Choroid plexus epithelial cell (primary cell): ENCODE measurements around the gene LYRM2.

ENCODE experiments used
- DNase-seq: peaks from one replicate; pipeline ENCODE4 v3.0.0-alpha.2; 2010; ENCODE audit warnings: low read depth
- H3K4me3 ChIP-seq: 2 replicates; pipeline ENCODE4 v1.5.1; 2011; ENCODE audit warnings: low read depth, mild to moderate bottlenecking, control low read depth, low read length, moderate library complexity
- TF ChIP-seq, protein P1 (sequence below): conservative IDR thresholded peaks from 2 replicates; pipeline ENCODE4 v1.5.1; 2011; ENCODE audit warnings: low read depth, mild to moderate bottlenecking, control low read depth, inconsistent platforms, low read length, moderate library complexity

Gene LYRM2

DNA sequence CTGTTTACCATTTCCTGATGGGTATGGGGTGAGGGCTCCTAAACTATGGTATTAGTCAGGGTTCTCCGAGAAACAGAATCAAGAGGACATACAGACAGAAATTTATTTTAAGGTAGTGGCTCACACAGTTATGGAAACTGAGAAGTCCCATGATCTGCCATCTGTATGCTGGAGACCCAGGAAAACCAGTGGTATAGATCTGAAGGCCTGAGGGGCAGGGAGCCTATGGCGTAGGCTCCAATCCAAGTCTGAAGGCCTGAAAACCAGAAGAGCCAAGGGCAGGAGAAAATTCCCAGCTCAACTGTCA lies 112.0 kb downstream of the LYRM2 start:
- no peak overlapping the region for H3K4me3 ChIP-seq
- TF ChIP-seq, protein P1, sequence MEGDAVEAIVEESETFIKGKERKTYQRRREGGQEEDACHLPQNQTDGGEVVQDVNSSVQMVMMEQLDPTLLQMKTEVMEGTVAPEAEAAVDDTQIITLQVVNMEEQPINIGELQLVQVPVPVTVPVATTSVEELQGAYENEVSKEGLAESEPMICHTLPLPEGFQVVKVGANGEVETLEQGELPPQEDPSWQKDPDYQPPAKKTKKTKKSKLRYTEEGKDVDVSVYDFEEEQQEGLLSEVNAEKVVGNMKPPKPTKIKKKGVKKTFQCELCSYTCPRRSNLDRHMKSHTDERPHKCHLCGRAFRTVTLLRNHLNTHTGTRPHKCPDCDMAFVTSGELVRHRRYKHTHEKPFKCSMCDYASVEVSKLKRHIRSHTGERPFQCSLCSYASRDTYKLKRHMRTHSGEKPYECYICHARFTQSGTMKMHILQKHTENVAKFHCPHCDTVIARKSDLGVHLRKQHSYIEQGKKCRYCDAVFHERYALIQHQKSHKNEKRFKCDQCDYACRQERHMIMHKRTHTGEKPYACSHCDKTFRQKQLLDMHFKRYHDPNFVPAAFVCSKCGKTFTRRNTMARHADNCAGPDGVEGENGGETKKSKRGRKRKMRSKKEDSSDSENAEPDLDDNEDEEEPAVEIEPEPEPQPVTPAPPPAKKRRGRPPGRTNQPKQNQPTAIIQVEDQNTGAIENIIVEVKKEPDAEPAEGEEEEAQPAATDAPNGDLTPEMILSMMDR = no peak
- no peak for DNase-seq

DNA sequence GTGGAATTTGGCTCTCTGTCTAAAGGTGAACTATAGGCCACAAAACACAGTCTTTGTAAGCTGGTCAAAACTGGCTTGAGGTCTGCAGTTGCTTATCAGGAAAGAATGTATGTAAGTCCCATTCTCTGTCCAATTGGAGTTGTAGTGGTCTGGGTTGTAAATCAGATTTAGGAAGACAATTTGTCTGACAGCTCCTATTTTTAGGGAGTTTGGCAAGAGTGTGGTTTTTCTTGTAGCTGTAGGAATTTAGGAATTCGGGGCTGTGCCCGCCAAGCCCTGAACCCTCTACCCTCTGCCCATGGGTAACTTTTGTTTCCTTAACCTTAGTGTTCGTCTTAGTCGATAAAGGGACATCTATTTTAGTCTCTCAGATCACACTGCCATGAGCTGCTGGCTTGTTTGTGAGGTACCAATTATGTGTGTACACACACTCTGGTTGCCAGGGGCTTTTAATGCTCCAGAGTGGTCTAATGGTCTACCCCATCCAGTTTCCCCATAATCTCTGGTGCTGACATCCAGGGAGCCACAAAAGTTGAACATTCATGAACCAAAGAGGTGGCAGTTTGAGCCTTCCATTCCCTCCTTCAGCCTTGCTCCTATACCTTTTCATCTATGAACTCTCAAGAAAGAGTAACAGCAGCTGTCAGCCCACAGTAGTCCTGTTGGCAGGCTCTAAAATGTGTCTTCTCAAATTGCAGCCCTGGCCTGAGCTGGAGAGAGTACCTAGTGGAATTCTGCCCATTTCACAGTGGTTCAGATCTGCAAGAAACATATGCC lies 112.6 kb downstream of the LYRM2 start:
- H3K4me3 ChIP-seq = no peak overlapping the region
- no peak for DNase-seq
- TF ChIP-seq, protein P1 = no peak

DNA sequence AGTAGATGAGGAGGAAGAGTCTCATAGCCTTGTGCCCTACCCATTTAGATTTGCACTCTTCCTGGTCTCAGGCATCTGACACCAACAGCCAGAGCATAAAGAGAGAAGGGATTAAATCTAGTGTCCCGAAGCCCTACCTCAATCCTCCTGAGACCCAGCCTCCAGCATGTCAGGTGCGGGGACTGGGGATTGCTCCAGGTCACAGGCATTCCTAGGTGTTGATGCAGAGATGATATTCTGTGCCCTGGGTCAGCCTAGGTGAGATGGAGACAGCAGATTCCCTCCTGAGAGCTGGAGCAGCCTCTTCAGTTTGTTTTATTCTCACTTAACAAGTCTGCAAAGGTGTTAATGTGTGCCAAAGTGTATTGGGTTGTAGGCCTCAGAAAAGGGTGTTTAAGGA lies 115.8 kb downstream of the LYRM2 start:
- no peak for DNase-seq
- TF ChIP-seq, protein P1 = no peak
- H3K4me3 ChIP-seq = no peak overlapping the region

DNA sequence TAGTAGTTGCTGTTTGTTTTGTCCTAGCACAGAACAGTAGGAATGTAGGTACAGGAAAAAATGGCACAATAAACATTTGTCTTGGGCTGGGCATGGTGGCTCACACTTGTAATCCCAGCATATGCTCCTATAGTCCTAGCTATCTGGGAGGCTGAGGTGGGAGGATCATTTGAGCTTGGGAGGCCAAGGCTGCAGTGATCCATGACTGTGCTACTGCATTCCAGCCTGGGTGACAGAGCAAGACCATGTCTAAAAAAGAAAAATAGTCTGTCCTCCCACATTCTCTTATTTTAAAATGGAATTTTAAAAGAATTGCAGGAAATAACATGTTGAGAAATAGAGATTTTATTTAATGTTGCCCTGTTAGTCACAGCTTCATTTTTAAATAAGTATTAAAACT lies 117.8 kb downstream of the LYRM2 start:
- no peak overlapping the region for H3K4me3 ChIP-seq
- TF ChIP-seq, protein P1 = no peak
- DNase-seq = no peak

DNA sequence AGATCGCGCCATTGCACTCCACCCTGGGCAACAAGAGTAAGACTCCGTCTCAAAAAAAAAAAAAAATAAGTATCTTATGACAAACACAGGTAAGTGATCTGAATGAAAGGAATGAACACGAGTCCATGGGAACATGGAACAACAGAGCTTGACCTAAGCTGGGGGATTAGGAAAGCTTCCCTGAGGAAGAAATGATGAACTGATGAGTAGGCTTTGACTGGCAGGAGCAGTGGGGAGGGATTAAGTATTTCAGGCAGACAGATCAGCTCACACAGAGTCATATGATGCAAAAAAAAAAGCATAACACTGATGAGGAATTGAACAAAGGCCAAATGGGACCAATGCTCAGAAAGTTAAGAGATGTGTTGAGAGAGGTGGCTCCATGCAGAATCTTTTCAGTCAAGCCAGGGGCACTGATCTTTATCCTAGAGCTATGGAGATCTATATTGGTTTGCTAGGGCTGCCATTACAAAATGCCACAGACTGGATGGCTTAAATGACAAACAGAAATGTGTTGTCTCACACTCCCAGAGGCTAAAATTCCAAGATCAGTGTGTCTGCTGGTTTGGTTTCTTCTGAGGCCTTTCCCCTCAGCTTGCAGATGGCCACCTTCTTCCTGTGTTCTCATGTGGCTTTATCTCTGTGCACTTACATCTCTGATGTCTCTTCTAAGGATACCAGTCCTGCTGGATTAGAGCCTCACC lies 120.0 kb downstream of the LYRM2 start:
- TF ChIP-seq, protein P1 = no peak
- no peak overlapping the region for H3K4me3 ChIP-seq
- no peak for DNase-seq
